Measurements from ENCODE around the gene DTNBP1. TPM values are rescaled to one million over a fixed set of nuclear protein-coding genes. Genes with fewer than 3 reads are reported as not detected.

DTNBP1 gene
- total RNA-seq, 1 experiment from 2014 or later, result 20.7 TPM

GRCh38 chr6:15615802-15616201, 47.0 kb downstream of the DTNBP1 start:
- Mint-ChIP-seq H3K27me3 (ENCODE audit: insufficient read depth, unreplicated experiment) (no peaks in the 10 kb centered on the region), H3K4me1 (ENCODE audit: low read depth, unreplicated experiment) (peaks cover 6% of the 10 kb centered on the region), H3K9me3 (ENCODE audit: unreplicated experiment) (no peaks in the 10 kb centered on the region), H3K36me3 (ENCODE audit: insufficient read depth, unreplicated experiment) (peaks cover 13% of the 10 kb centered on the region), H3K4me3 (ENCODE audit: unreplicated experiment) (no peak overlapping the region), H3K27ac (ENCODE audit: unreplicated experiment) (no peak overlapping the region)
- intact Hi-C loops (cut with micrococcal nuclease; ENCODE audit: unreplicated experiment), result no loop called here
- BruUV-seq (replicated peaks), result no TSS peak
- 0 out of 2 replicates have a peak, but pooled peaks cover 3% of the 10 kb centered on the region for H3K9me3 ChIP-seq
- no peaks in the 10 kb centered on the region for H3K27me3 ChIP-seq (replicated peaks; ENCODE audit: control insufficient read depth, insufficient read depth, low read length)
- no peaks in the 10 kb centered on the region; the same call in 1 of the 2 replicates for H3K36me3 ChIP-seq (ENCODE audit: control insufficient read depth, insufficient read depth, low read length)
- H3K4me3 ChIP-seq (ENCODE audit: low read depth, low read length), result no peak overlapping the region
- ChIA-PET CTCF (no interaction called here), POLR2A (no interaction called here)
- TF ChIP-seq, protein P1, sequence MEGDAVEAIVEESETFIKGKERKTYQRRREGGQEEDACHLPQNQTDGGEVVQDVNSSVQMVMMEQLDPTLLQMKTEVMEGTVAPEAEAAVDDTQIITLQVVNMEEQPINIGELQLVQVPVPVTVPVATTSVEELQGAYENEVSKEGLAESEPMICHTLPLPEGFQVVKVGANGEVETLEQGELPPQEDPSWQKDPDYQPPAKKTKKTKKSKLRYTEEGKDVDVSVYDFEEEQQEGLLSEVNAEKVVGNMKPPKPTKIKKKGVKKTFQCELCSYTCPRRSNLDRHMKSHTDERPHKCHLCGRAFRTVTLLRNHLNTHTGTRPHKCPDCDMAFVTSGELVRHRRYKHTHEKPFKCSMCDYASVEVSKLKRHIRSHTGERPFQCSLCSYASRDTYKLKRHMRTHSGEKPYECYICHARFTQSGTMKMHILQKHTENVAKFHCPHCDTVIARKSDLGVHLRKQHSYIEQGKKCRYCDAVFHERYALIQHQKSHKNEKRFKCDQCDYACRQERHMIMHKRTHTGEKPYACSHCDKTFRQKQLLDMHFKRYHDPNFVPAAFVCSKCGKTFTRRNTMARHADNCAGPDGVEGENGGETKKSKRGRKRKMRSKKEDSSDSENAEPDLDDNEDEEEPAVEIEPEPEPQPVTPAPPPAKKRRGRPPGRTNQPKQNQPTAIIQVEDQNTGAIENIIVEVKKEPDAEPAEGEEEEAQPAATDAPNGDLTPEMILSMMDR (IDR thresholded peaks at IDR 0.05; ENCODE audit: insufficient read depth in 1 of 2, low read depth in 1 of 2, low read length in 1 of 2, severe bottlenecking in 1 of 2, unreplicated experiment in 1 of 2), result no peak
- H3K4me1 ChIP-seq, result peaks cover 5% of the 10 kb centered on the region
- DNase-seq, result no peak

- DNase-seq, result no peak
- CTCF ChIA-PET, result no interaction called here
- POLR2A ChIA-PET, result no interaction called here
Measured at GRCh38 chr6:15614277-15614676, 48.6 kb downstream of the DTNBP1 start.

DNA sequence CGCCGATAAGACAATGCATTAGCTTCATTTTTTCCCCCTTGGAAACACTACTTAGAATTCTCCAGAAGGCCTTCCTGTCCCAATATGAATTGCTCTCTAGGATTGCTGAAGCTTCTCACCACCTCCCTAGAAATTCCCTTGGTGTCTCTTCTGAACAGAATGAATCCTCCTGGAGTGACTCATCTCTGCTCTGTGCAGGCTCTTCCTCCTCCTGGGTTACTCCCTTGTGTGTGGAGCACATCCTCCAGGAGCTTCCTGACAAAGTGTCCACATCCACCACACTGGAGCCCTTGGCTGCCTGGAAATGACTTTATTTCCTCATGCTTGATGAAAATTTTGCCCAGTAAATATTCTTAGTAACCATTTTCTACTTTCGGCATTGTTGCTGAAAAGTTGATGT, 54.4 kb downstream of the DTNBP1 start:
- H3K4me3 Mint-ChIP-seq (ENCODE audit: unreplicated experiment), result no peak overlapping the region
- no peaks in the 10 kb centered on the region for H3K36me3 Mint-ChIP-seq (ENCODE audit: insufficient read depth, unreplicated experiment)
- no peaks in the 10 kb centered on the region for H3K4me1 Mint-ChIP-seq (ENCODE audit: low read depth, unreplicated experiment)
- BruUV-seq (replicated peaks), result no TSS peak
- no peaks in the 10 kb centered on the region for H3K27me3 Mint-ChIP-seq (ENCODE audit: insufficient read depth, unreplicated experiment)
- no peaks in the 10 kb centered on the region for H3K9me3 Mint-ChIP-seq (ENCODE audit: unreplicated experiment)
- CTCF ChIA-PET, result no interaction called here
- H3K4me1 ChIP-seq, result no peaks in the 10 kb centered on the region
- H3K9me3 ChIP-seq, result 0 out of 2 replicates have a peak, but pooled peaks cover 3% of the 10 kb centered on the region
- no peak overlapping the region for H3K4me3 ChIP-seq (ENCODE audit: low read depth, low read length)
- TF ChIP-seq, protein P1 (IDR thresholded peaks at IDR 0.05; ENCODE audit: insufficient read depth in 1 of 2, low read depth in 1 of 2, low read length in 1 of 2, severe bottlenecking in 1 of 2, unreplicated experiment in 1 of 2), result no peak
- POLR2A ChIA-PET, result no interaction called here
- H3K36me3 ChIP-seq (ENCODE audit: control insufficient read depth, insufficient read depth, low read length), result no peaks in the 10 kb centered on the region
- intact Hi-C loops (cut with micrococcal nuclease; ENCODE audit: unreplicated experiment), result no loop called here
- no peak overlapping the region for H3K27ac Mint-ChIP-seq (ENCODE audit: unreplicated experiment)
- H3K27me3 ChIP-seq (replicated peaks; ENCODE audit: control insufficient read depth, insufficient read depth, low read length), result no peaks in the 10 kb centered on the region
- no peak for DNase-seq

More at GRCh38 chr6:15614277-15614676, 48.6 kb downstream of the DTNBP1 start:
- no peaks in the 10 kb centered on the region for H3K27me3 ChIP-seq (replicated peaks; ENCODE audit: control insufficient read depth, insufficient read depth, low read length)
- peaks cover 13% of the 10 kb centered on the region for H3K36me3 Mint-ChIP-seq (ENCODE audit: insufficient read depth, unreplicated experiment)
- BruUV-seq (replicated peaks), result no TSS peak
- TF ChIP-seq, protein P1 (IDR thresholded peaks at IDR 0.05; ENCODE audit: insufficient read depth in 1 of 2, low read depth in 1 of 2, low read length in 1 of 2, severe bottlenecking in 1 of 2, unreplicated experiment in 1 of 2), result no peak
- H3K27me3 Mint-ChIP-seq (ENCODE audit: insufficient read depth, unreplicated experiment), result no peaks in the 10 kb centered on the region
- H3K9me3 Mint-ChIP-seq (ENCODE audit: unreplicated experiment), result no peaks in the 10 kb centered on the region
- intact Hi-C loops (cut with micrococcal nuclease; ENCODE audit: unreplicated experiment), result no loop called here
- no peak overlapping the region for H3K27ac Mint-ChIP-seq (ENCODE audit: unreplicated experiment)
- peaks cover 6% of the 10 kb centered on the region for H3K4me1 Mint-ChIP-seq (ENCODE audit: low read depth, unreplicated experiment)
- 0 out of 2 replicates have a peak, but pooled peaks cover 3% of the 10 kb centered on the region for H3K9me3 ChIP-seq
- no peaks in the 10 kb centered on the region; the same call in 1 of the 2 replicates for H3K36me3 ChIP-seq (ENCODE audit: control insufficient read depth, insufficient read depth, low read length)
- no peak overlapping the region for H3K4me3 ChIP-seq (ENCODE audit: low read depth, low read length)
- peaks cover 5% of the 10 kb centered on the region for H3K4me1 ChIP-seq
- no peak overlapping the region for H3K4me3 Mint-ChIP-seq (ENCODE audit: unreplicated experiment)

Data from Caco-2 (cell line).